Epidermal melanocyte (primary cell): ENCODE data around the gene ATP8B2.
A peak's percentile ranks its signal among the peaks of the same experiment; 100 is the strongest.
"Not testable (repeated sequence)": the region's sequence is repeated elsewhere in the genome, so short reads cannot be mapped to it uniquely, and the experiment has no call there.

ENCODE experiments used
- DNase-seq: peaks from one replicate; pipeline ENCODE4 v3.0.0; 2011; ENCODE audit warnings: low spot score; ENCODE audit not compliant: insufficient read length

Gene ATP8B2

DNA sequence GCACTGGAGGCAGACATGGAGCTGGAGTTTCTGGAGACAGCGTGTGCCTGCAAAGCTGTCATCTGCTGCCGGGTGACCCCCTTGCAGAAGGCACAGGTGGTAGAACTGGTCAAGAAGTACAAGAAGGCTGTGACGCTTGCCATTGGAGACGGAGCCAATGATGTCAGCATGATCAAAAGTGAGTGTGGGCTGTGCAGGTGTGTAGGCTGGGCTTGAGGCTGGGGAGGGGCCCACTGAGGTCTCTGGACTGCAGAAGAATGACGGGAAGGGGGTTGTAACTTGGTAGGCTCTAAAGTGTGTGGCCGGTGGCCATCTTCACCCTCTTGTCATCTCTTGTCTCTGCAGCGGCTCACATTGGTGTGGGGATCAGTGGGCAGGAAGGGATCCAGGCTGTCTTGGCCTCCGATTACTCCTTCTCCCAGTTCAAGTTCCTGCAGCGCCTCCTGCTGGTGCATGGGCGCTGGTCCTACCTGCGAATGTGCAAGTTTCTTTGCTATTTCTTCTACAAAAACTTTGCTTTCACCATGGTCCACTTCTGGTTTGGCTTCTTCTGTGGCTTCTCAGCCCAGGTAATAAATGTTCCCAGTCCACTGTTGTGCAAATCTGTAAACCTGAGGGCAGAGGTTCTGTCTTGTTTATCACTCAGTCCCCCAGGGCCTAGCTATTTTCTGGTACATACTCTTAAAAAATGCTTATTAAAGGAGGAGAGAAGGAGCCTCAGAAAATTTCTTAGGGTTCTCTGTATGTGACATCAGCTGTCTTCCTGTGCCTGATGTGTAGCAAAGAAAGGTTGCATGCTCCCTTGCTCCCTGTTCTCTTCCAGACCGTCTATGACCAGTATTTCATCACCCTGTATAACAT lies 19.9 kb downstream of the ATP8B2 start:
- no peak for DNase-seq

DNA sequence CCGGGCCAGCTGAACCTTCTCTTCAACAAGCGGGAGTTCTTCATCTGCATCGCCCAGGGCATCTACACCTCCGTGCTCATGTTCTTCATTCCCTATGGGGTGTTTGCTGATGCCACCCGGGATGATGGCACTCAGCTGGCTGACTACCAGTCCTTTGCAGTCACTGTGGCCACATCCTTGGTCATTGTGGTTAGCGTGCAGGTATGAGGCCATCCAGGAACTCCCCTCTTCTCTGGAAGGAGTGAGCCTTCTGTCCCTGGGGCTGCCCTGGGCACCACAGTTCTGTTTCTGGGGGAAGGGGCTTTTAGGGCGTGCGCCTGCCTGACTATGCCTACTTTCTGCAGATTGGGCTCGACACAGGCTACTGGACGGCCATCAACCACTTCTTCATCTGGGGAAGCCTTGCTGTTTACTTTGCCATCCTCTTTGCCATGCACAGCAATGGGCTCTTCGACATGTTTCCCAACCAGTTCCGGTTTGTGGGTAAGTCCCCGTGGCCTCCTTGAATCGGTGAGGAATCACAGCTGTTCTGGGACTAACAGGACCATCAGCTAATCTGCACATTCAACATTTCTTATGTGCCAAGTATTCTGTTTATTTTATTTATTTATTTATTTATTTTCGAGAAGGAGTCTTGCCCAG lies 21.1 kb downstream of the ATP8B2 start:
- DNase-seq = no peak

DNA sequence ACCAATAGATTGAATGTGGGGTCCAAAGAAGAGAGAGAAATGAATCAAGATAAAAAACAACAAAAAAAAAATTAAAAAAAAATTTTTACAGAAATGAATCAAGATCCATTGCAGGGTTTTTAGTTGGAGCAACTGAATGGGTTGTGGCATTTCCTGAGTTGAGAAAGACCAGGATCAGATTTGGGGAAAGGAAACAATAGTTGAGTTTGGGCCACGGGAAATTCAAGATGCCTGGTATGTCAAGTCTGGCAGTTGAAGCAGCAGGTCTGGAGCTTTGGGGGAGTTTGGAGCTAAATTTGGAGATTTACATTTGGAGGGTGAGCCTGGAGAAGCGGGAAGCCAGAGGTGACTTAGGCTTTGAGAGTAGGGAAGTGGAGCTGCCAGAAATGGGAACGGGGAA lies 22.6 kb downstream of the ATP8B2 start:
- DNase-seq = no peak

DNA sequence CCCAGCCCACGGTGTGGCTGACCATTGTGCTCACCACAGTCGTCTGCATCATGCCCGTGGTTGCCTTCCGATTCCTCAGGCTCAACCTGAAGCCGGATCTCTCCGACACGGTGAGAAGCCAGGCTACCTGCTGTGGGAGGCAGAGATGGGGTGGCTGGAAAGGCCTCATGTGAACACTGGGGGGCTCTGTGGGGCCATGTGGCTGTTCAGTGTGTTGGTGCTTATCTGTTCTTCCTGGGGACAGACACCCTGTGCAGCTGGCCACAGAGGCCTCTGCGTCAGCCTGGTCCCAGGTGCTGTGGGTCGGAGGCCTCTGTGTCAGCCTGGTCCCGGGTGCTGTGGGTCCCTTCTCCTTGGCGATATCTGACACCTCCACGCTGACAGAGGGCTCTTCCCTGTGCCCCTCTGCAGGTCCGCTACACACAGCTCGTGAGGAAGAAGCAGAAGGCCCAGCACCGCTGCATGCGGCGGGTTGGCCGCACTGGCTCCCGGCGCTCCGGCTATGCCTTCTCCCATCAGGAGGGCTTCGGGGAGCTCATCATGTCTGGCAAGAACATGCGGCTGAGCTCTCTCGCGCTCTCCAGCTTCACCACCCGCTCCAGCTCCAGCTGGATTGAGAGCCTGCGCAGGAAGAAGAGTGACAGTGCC lies 23.2 kb downstream of the ATP8B2 start:
- DNase-seq = no peak

DNA sequence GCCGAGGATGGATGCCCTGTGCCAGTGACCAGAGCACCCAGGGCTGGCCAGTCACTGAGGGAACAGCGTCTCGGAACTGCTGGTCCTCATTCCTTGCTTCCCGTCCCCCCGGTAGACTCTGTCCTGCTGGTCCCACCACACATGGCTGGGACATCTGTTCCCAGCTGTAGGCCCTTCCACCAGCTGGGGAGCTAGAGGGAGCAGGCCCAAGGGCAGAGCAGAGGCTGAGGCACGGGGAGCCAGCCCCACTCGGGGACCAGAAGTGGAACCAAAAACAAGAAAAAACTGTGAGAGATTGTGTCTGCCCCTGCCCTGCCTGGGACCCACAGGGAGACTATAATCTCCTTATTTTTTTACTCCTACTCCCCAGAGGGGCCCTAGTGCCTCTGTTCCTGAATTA lies 23.8 kb downstream of the ATP8B2 start:
- DNase-seq = no peak

DNA sequence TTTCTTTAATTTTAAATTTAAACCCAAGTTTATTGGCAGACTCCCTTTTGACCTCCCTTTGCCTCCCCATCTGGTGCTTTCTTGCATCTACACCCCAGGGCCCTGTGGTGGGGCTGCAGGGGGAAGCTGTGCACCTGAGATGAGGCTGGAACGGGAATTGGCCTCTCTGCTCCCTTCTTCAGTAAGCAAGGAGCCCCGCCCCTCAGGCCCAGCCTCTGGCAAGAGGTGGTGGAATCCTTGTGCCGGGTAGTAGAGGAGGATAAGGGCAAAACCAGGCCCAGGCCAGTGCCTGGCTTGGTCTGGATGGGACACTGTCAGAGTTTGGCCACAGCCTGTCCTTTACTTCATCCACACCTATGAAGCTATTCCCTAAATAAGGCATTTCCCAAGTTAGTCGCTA lies 25.1 kb downstream of the ATP8B2 start:
- DNase-seq = no peak

DNA sequence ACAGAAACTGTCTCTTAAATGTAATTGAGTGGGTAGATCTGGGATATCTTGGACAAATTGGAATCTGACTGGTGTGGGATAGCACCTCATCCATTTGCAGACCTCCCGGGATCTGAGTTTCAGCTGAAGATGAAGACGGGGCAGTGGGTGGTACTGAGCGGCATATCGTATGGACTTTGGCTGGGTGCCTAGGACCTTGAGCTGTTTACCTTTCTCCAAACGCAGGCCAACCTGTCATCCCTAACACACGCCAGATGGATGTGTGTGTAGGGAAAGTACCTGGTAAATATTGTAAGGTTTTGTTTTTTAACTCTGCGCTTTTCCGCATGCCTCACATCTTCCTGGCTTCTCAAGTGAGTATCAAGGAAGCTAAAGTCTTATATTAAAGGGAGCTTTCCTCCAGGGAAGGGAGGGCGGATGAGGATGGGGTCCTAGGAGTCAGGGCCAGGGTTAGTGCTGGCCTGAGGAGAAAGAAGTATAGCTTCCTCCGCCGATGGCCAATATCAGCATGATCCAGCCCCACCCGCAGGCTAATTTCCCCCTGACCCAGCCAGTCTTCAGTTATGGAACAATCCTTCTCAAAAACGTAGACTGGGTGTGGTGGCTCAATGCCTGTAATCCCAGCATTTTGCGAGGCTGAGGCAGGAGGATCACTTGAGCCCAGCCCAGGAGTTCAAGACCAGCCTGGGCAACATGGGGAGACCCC lies 26.2 kb downstream of the ATP8B2 start:
- DNase-seq = no peak

DNA sequence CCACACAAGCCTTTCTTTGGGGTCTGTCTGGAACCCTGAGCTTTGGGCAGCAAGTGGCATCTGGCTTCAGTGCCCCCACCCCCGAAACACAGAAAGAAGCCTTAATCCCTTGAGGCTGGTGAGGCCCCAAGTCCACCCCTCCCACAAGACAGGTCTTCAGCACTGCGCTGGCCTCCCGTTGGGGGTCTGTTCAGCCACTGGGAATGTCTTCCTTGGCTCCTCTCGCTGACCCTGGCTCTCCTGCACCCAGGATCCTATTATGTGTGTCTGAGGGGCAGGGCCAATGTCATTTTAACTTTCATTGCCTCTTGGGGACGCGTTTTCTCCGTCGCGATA lies 26.9 kb downstream of the ATP8B2 start:
- DNase-seq = no peak

DNA sequence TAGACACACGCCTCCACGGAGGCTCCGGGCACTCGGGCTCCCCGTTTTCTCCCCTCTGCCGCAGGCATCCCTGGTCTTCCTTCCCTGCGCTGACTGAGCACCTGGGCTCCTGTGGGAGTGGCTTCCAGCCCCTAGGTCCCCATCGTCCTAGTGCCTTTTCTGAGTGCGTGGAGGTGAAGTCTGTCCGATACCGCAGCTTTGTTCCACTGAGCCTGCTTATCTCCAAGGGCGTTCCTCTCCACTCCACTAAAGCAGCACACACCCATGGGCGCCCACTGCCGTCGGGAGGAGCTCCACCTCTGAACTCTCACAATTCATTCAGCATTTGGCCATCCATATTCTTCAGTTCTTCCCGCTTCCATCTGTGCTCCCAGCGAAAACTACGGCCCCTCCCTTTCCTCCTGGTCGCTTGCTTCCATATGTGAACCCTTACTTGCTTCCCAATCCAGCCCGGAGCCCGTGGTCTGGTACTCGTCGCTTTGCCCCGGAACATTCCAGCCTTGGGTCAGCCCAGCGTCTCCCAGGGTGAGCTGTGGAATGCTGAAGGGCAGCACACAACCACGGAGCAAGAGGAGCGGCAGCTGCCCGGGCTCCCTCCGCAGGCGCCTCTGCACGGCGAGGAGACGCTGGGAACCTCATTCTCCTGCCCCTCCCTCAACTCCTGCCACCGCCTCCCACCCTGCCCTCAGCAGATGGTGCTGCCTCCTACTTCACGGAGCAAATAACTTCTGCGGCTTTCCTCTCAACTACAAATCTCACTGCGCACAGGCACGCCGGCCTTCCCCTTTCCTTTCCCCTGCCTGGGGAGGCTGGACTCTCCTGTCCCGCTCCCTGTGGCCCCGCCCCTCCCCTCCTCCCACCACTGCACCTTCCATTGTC lies 27.5 kb downstream of the ATP8B2 start:
- DNase-seq = peak; percentile 53

DNA sequence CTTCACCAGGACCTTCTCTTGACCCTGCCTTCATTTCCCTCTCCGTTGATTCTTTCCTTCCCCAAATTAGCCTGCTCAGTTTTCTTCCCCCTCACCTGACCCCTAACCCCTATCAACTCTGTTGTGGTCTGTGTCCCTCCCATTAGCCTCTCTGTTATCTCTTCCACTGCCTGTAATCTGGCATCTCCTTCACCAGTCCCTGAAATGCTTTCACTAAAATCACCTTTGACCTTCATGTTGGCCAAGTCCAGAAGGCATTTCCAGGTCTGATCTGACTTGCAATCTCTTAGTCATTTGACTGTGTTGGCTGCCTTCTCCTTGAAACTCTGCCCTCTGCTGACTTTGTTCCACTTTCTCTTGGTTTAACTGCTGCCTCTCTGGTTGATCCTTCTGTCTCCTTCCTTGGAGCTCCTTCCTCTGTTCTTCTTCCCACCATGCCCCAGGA lies 28.2 kb downstream of the ATP8B2 start:
- no peak for DNase-seq

DNA sequence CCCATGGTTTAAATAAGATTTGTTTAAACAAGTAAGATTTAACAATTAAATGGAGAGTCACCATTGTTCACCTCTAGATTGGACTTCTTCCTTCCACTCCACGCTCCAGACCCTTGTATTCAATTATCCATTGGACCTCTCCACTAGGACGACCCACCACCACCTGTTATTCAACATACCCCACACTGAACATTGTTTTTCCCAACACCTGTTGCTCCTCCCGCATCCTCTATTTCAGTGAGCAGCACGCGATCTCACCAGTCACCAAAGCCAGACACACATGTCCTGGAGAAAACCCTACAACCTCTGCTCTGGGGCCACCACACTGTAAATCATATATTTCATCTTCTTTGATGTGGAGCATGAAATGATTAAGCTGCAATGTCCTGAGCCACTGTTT lies 28.6 kb downstream of the ATP8B2 start:
- no peak for DNase-seq

DNA sequence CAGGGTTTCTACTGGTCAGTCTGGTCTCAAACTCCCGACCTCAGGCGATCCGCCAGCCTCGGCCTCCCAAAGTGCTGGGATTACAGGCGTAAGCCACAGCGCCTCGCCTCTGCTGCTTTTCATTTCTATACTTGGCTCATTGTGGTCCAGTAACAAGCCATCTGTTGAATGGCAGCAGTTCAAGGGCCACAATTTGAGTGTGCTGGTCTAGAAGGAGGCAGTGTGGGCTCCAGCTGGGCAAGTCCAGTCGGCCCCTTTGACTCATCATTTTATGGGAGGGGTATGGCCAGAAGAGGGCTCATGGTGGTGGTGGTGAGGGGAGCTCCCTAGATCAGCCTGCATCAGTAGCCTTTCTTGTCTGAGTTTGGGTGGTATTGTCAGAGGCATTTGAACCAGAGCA lies 33.2 kb downstream of the ATP8B2 start:
- DNase-seq = no peak

DNA sequence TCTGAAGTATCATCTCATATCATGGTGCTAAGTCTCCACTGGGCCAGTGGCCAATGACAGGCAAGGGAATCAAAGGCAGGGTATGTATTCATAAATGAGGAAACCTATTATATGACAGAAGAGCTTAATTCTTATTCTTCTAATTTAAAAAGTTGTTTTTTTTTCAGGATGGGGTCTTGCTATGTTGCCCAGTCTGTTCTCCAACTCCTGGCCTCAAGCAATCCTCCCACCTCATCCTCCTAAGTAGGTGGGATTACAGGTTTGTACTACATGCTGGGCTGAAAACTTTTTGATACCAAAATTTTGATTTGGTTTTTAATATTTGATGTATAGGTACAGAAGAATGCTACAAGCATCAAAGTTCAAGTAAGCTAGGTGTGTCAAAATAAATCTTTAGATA lies 35.0 kb downstream of the ATP8B2 start:
- no peak for DNase-seq

DNA sequence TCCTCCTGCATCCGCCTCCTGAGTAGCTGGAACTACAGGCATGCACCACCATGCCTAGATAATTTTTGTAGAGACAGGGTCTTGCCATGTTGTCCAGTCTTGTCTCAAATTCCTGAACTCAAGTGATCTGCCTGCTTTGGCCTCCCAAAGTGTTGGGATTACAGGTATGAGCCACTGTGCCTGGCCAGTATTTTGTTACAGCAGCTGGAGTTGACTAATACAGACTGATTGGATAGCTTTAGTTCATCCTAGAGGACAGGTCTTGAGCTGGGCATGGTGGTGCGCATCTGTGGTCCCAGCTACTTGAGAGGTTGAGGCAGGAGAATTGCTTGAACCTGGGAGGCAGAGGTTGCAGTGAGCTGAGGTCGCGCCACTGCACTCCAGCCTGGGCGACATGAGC lies 35.6 kb downstream of the ATP8B2 start:
- DNase-seq = not testable (repeated sequence)

DNA sequence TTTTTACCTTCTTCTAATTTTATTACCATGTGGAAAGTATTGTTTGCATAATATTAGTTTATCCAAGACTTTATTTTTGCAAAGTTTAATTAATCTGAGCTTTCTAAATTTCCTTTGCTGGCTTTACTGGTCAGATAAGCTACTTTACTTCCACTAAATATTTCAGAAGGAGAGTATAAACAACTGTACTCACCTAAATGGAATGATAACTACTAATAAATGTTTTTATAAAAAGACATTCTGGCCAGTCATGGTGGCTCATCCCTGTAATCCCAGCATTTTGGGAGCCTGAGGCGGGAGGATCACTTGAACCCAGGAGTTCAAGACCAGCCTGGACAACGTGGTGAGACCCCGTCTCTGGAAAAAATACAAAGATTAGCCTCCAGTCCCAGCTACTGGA lies 36.0 kb downstream of the ATP8B2 start:
- DNase-seq = no peak

DNA sequence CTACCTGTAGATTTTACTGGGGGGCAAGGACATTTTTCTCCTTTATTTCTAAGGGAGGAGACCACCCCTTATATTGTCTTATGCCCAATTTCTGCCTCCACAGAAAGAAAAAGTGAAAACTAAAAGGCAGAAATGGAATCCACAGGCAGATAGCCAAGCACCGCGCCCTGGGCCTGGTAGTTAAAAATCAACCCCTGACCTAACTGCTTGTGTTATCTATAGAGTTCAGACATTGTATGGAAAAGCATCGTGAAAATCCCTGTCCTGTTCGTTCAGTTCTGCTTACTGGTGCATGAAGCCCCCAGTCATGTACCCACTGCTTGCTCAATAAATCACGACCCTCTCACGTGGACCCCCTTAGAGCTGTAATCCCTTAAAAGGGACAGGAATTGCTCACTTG lies 46.1 kb downstream of the ATP8B2 start:
- no peak for DNase-seq

DNA sequence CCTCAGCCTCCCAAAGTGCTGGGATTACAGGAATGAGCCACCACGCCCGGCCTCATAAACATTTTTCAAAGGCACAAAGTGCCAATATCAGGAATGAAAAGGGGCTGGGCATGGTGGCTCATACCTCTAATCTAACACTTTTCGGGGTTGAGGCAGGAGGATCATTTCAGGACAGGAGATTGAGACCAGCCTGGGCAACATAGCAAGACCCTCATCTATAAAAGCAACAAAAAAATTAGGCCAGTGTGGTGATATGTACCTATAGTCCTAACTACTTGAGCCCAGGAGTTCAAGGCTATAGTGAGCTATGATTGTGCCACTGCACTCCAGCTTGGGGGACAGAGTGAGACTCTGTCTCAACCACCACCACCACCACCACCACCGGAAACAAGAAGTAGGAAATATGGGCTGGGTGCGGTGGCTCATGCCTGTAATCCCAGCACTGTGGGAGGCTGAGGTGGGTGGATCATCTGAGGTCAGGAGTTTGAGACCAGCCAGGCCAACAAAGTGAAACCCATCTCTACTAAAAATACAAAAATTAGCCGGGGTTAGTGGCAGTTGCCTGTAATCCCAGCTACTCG lies 48.5 kb downstream of the ATP8B2 start:
- not testable (repeated sequence) for DNase-seq

DNA sequence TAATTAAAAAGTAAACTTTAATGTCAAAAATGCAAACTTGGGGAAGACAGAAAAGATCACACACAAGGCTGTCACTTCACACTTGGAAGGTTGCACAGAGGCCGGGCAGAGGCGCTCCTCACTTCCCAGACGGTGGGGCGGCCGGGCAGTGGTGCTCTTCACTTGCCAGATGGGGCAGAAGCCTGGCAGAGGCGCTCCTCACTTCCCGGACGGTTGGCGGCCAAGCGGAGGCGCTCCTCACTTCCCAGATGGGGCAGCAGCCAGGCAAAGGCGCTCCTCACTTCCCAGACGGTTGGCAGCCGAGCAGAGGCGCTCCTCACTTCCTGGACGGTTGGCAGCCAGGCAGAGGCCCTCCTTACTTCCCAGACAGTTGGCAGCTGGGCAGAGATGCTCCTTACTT lies 54.0 kb downstream of the ATP8B2 start:
- no peak for DNase-seq

DNA sequence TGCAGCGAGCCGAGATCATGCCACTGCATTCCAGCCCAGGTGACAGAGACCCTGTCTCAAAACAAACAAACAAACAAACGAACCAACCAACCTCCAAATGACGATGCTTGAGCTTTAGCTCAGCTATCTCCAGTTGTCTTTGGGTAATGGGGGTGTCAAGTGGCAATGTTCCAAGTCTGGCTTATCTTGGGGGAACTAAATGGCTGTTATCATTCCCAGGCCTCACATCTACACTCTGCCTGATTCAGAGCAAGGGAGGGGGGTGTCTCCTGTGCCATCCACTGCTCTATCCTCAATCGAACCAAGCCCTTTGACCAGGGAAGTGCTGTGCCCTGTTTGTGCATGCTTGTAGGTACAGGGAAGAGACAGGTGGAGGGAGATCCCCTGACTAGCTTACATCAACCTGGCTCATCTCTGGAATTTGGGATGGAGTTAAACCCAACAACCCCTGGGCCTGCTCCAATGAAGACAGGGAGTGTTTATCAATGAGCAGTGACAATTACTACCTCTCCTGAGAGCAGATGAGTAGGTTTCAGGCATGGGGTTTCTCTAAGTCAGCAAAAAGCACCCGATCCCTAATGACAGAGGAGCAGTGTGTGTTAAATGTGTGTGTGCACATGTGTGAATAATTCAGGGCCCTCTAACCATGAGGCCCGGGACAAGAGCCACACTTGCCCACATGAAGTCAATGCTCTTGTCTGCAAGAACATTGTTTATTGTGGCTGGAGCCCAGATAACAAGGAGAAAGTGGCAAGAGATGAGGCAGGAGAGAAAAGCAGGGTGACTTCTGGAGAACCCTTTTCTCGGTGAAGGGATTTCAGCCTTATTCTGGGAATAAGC lies 59.5 kb downstream of the ATP8B2 start:
- no peak for DNase-seq
